GM12892 (cell line): ENCODE results near the gene CAMTA2.

ENCODE experiments used
- POLR2A ChIP-seq: IDR thresholded peaks from 2 replicates; pipeline ENCODE4 v1.6.1; 2011; ENCODE audit warnings: low read depth, low read length, control low read depth
- POLR2AphosphoS5 ChIP-seq: IDR thresholded peaks from 2 replicates; pipeline ENCODE4 v1.6.1; 2011; ENCODE audit warnings: low read depth, low read length, control low read depth
- TAF1 ChIP-seq: IDR thresholded peaks from 2 replicates; pipeline ENCODE4 v1.6.1; 2011; ENCODE audit warnings: low read depth, mild to moderate bottlenecking, control low read depth, low read length, borderline replicate concordance

- no peak for TF ChIP-seq POLR2A
- TF ChIP-seq POLR2AphosphoS5, result no peak
- no peak for TF ChIP-seq TAF1
Measured at GRCh38 chr17:4980644-4981216, 6.7 kb downstream of the CAMTA2 start.
